ENCODE data around the gene NRXN3. TPM values are rescaled to one million over a fixed set of nuclear protein-coding genes. Genes with fewer than 3 reads are reported as not detected.

Gene NRXN3
- total RNA-seq, 1 donor from 2014 or later = 5.9 TPM

- Mint-ChIP-seq H3K9me3 (no peaks in the 10 kb centered on the region), H3K36me3 (no peaks in the 10 kb centered on the region), H3K4me3 (no peak overlapping the region), H3K27me3 (ENCODE audit: insufficient read depth, low read depth) (peaks cover 10% of the 10 kb centered on the region), H3K27ac (no peak overlapping the region), H3K4me1 (no peaks in the 10 kb centered on the region)
- Histone ChIP-seq H3K4me1 (no peaks in the 10 kb centered on the region), H3K27ac (no peak overlapping the region), H3K4me2 (no peak overlapping the region), H3K27me3 (peaks cover 19% of the 10 kb centered on the region), H3F3A (ENCODE audit: low read depth) (no peaks in the 10 kb centered on the region), H3K9ac (no peak overlapping the region), H2AFZ (replicated peaks) (no peak overlapping the region), H4K20me1 (ENCODE audit: low read depth) (no peaks in the 10 kb centered on the region), H3K9me3 (ENCODE audit: low read depth) (no peaks in the 10 kb centered on the region), H3K79me2 (ENCODE audit: low read depth) (no peaks in the 10 kb centered on the region), H3K4me3 (no peak overlapping the region), H3K36me3 (no peaks in the 10 kb centered on the region)
- TF ChIP-seq CTCF (IDR thresholded peaks at IDR 0.05) (no peak), EZH2 (IDR thresholded peaks at IDR 0.05) (no peak), EZH2phosphoT487 (IDR thresholded peaks at IDR 0.05) (no peak)
- no peak for DNase-seq (ENCODE audit: low spot score)
Measured at GRCh38 chr14:79271122-79271521, 1100.9 kb downstream of the NRXN3 start.

DNA sequence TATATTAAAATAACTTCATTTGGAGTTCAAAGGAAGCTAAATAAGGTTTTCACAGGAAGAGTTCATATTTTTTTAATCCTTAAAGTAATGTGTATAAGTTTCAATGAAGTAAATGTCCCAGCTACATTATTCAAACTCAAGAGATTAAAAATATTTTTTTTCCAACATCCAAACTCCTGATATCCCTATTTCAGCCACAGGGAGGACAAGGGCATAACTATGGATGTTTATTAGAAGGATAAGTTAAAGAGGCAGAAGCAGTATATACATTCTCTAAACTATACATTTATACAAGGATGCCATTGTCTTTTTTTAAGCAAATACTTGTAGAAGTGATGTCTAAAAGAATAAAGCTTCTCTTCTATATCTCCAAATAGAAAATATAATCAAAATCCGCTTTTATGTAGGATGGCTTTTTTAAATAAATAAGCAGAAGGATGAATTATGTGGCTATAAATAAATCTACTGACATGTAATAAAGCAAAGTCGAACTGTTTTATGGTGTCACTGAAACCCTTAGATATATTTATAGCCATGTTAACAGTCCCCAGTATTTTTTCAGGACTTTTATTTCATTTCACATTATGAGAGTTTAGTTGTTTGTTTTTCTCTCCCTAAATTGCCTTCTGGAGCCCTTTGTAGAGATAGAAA, 1104.6 kb downstream of the NRXN3 start:
- H3K27ac Mint-ChIP-seq = no peak overlapping the region
- Histone ChIP-seq H3K27ac (no peak overlapping the region), H3K4me1 (peaks cover 6% of the 10 kb centered on the region), H3K4me2 (no peak overlapping the region), H3K27me3 (peaks cover 51% of the 10 kb centered on the region), H3K79me2 (ENCODE audit: low read depth) (no peaks in the 10 kb centered on the region), H3K9ac (no peak overlapping the region), H3K4me3 (no peak overlapping the region), H3K36me3 (no peaks in the 10 kb centered on the region), H4K20me1 (ENCODE audit: low read depth) (peaks cover under 1% of the 10 kb centered on the region), H3K9me3 (ENCODE audit: low read depth) (no peaks in the 10 kb centered on the region), H3F3A (ENCODE audit: low read depth) (peaks cover 5% of the 10 kb centered on the region), H2AFZ (replicated peaks) (no peak overlapping the region)
- H3K9me3 Mint-ChIP-seq = no peaks in the 10 kb centered on the region
- H3K36me3 Mint-ChIP-seq = no peaks in the 10 kb centered on the region
- H3K4me3 Mint-ChIP-seq = no peak overlapping the region
- TF ChIP-seq EZH2phosphoT487 (IDR thresholded peaks at IDR 0.05) (no peak), EZH2 (IDR thresholded peaks at IDR 0.05) (no peak), CTCF (IDR thresholded peaks at IDR 0.05) (no peak)
- H3K27me3 Mint-ChIP-seq (ENCODE audit: insufficient read depth, low read depth) = peaks cover 29% of the 10 kb centered on the region
- H3K4me1 Mint-ChIP-seq = peaks cover 4% of the 10 kb centered on the region
- DNase-seq (ENCODE audit: low spot score) = no peak

- no peak overlapping the region for H3K27ac ChIP-seq
- peaks cover 6% of the 10 kb centered on the region for H4K20me1 ChIP-seq (ENCODE audit: low read depth)
- no peak for DNase-seq (ENCODE audit: low spot score)
- H3K4me3 ChIP-seq = no peak overlapping the region
- TF ChIP-seq EZH2phosphoT487 (IDR thresholded peaks at IDR 0.05) (no peak), EZH2 (IDR thresholded peaks at IDR 0.05) (no peak), CTCF (IDR thresholded peaks at IDR 0.05) (no peak)
- Mint-ChIP-seq H3K4me1 (peaks cover 7% of the 10 kb centered on the region), H3K27me3 (ENCODE audit: insufficient read depth, low read depth) (peaks cover 29% of the 10 kb centered on the region), H3K27ac (no peak overlapping the region), H3K36me3 (no peaks in the 10 kb centered on the region), H3K4me3 (no peak overlapping the region), H3K9me3 (no peaks in the 10 kb centered on the region)
- peaks cover 11% of the 10 kb centered on the region for H3K4me1 ChIP-seq
- H3K9ac ChIP-seq = no peak overlapping the region
- H2AFZ ChIP-seq (replicated peaks) = no peak overlapping the region
- peaks cover 56% of the 10 kb centered on the region for H3K27me3 ChIP-seq
- no peaks in the 10 kb centered on the region for H3K36me3 ChIP-seq
- no peaks in the 10 kb centered on the region for H3K79me2 ChIP-seq (ENCODE audit: low read depth)
- H3K9me3 ChIP-seq (ENCODE audit: low read depth) = no peaks in the 10 kb centered on the region
- no peak overlapping the region for H3K4me2 ChIP-seq
- H3F3A ChIP-seq (ENCODE audit: low read depth) = peaks cover 6% of the 10 kb centered on the region
Measured at GRCh38 chr14:79275292-79275655, 1105.1 kb downstream of the NRXN3 start.
